HepG2 (cell line): ENCODE results near the gene CREB3. TPM values are rescaled to one million over a fixed set of nuclear protein-coding genes. Genes with fewer than 3 reads are reported as not detected.

Experiments used
- ATF1 ChIP-seq: IDR thresholded peaks from 2 replicates; pipeline ENCODE4 v1.6.1; 2016; ENCODE audit warnings: mild to moderate bottlenecking, control low read depth
- CENPBD1 ChIP-seq: sonication (generic); formaldehyde crosslinking; IDR thresholded peaks from 2 replicates; pipeline ENCODE4 v1.8.0; 2022; ENCODE audit warnings: missing genetic modification reagents, low read depth, mild to moderate bottlenecking, borderline replicate concordance
- HNF4A ChIP-seq: sonication (generic); formaldehyde crosslinking; IDR thresholded peaks from 2 replicates; pipeline ENCODE4 v1.4.0; 2020; ENCODE audit warnings: missing genetic modification reagents
- KDM2A ChIP-seq: sonication (generic); formaldehyde crosslinking; IDR thresholded peaks from 2 replicates; pipeline ENCODE4 v1.4.0; 2020; ENCODE audit warnings: low read depth, missing genetic modification reagents, borderline replicate concordance
- MAFG ChIP-seq: sonication (generic); formaldehyde crosslinking; IDR thresholded peaks from 2 replicates; pipeline ENCODE4 v1.5.1; 2020; ENCODE audit warnings: mild to moderate bottlenecking, missing genetic modification reagents
- PATZ1 ChIP-seq: sonication (generic); formaldehyde crosslinking; IDR thresholded peaks from 2 replicates; pipeline ENCODE4 v1.4.0; 2020; ENCODE audit warnings: missing genetic modification reagents
- PHF20 ChIP-seq: sonication (generic); formaldehyde crosslinking; IDR thresholded peaks from 2 replicates; pipeline ENCODE4 v1.5.0; 2020; ENCODE audit warnings: mild to moderate bottlenecking, missing genetic modification reagents
- SNAI1 ChIP-seq: sonication (generic); formaldehyde crosslinking; IDR thresholded peaks from 2 replicates; pipeline ENCODE4 v1.5.0; 2020; ENCODE audit warnings: mild to moderate bottlenecking, missing genetic modification reagents, borderline replicate concordance
- SOX6 ChIP-seq, 2 experiments: fragments of 450-650 bp in 1 of 2; sonication (generic) in 1 of 2; formaldehyde crosslinking in 1 of 2; IDR thresholded peaks; 2 replicates each; pipeline versions ENCODE4 v1.4.0 to v1.6.1; 2017 to 2020; ENCODE audit warnings: antibody characterized with exemption in 1 of 2, mild to moderate bottlenecking in 1 of 2, missing genetic modification reagents in 1 of 2
- YEATS2 ChIP-seq: sonication (generic); formaldehyde crosslinking; IDR thresholded peaks from 2 replicates; pipeline ENCODE4 v1.4.0; 2020; ENCODE audit warnings: missing genetic modification reagents, borderline replicate concordance
- ZBTB42 ChIP-seq: sonication (generic); formaldehyde crosslinking; IDR thresholded peaks from 2 replicates; pipeline ENCODE4 v1.5.0; 2020; ENCODE audit warnings: mild to moderate bottlenecking, missing genetic modification reagents
- ZGPAT ChIP-seq: IDR thresholded peaks from 2 replicates; pipeline ENCODE4 v1.6.1; 2016; ENCODE audit warnings: mild to moderate bottlenecking
- ZNF20 ChIP-seq: sonication (generic); formaldehyde crosslinking; IDR thresholded peaks from 2 replicates; pipeline ENCODE4 v1.4.0; 2020; ENCODE audit warnings: mild to moderate bottlenecking, moderate library complexity, missing genetic modification reagents
- ZNF607 ChIP-seq: sonication (generic); formaldehyde crosslinking; IDR thresholded peaks from 2 replicates; pipeline ENCODE4 v1.5.1; 2020; ENCODE audit warnings: missing genetic modification reagents, mild to moderate bottlenecking, borderline replicate concordance
- ZNF800 ChIP-seq: sonication (generic); formaldehyde crosslinking; IDR thresholded peaks from 2 replicates; pipeline ENCODE4 v1.4.0; 2020; ENCODE audit warnings: missing genetic modification reagents
- ZSCAN25 ChIP-seq: sonication (generic); formaldehyde crosslinking; IDR thresholded peaks from 2 replicates; pipeline ENCODE4 v1.8.0; 2022; ENCODE audit warnings: mild to moderate bottlenecking, missing genetic modification reagents
- polyA plus RNA-seq, 8 experiments: library from polyadenylated mRNA; depleted of rRNA in 3 of 8; stranded (reverse) in 7 of 8; unstranded in 1 of 8; fragments of >200 nt; fragmentation: Illumina TruSeq in 4 of 8; extraction: Trizol in 4 of 8; gene quantifications; 2 replicates each; pipeline versions ENCODE4 v1.2.1 to v1.2.3, GENCODE V29; 2011 to 2016; ENCODE audit warnings: low read depth in 4 of 8, missing spikeins in 1 of 8, mixed read lengths in 1 of 8; ENCODE audit not compliant: insufficient read depth in 1 of 8
- total RNA-seq, 5 experiments: library from RNA; depleted of rRNA; stranded (reverse); fragments of >200 nt; fragmentation: Illumina TruSeq; extraction: Trizol; gene quantifications; 2 replicates each; pipeline ENCODE4 v1.2.3, GENCODE V29; 2016; ENCODE audit warnings: low read depth in 1 of 5
- TF ChIP-seq, protein P1 (sequence below): sonication (generic); formaldehyde crosslinking; IDR thresholded peaks from 2 replicates; pipeline ENCODE4 v1.9.0; 2022; ENCODE audit warnings: low read depth, missing genetic modification reagents
- TF ChIP-seq, protein P2 (sequence below), 2 experiments: fragments of 450-650 bp in 1 of 2; sonication (generic) in 1 of 2; formaldehyde crosslinking; IDR thresholded peaks; 2 replicates each; pipeline versions ENCODE4 v1.5.0 to v1.8.0; 2020 to 2022; ENCODE audit warnings: mild to moderate bottlenecking in 1 of 2, missing genetic modification reagents in 1 of 2

Gene CREB3
- total and polyA plus RNA-seq, 2 of the 13 experiments (the other 11 are each of a cell fraction or from before 2014, with no cell fraction given), result 11.1 to 34.2 TPM

DNA sequence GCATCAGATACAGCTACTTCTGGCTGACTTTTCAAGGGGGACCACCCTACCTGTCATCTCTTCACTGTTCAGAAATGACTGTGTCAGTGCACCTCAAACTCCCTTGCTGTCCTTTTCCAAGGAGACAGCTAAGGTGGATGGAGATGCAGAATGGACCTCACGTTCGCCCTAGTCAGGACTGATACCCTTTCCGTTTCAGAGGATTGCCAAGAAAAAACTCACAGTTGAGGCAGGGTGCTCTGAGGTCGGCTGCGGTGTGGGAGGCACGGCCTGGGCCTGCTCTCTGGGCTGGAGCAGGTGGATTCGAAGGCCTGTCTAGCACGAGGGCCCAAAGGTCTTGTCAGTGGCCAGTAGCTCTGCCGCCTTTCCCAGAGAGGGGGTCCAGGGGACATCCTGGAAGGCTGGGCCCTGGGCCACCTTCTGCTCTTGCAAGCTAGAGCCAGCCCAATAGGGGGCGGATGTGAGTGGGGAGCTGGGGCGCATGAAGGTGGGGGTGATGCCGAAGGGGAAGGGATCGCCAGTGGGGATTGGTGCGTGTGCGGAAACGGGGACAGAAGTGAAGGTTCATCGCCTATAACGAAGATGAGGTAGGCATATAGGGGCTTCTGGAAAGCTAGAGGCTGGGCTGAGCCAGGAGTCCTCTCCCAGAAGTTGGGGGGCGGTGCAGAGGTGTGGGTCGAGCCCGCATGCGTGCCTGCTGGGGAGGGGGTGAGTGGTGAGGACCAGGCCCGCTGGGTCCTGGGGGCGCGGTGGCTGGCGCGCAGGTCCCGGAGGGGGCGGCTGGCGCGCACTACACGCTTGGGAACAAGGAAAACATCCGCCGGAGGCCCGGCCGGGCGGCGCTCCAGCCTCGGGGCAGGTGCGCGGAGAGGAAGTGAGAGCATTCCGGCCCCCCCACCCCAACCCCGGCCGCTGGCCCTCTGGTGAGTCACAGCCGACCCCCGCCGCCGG lies 24.1 kb downstream of the CREB3 start (continued):
- TF ChIP-seq, protein P1, sequence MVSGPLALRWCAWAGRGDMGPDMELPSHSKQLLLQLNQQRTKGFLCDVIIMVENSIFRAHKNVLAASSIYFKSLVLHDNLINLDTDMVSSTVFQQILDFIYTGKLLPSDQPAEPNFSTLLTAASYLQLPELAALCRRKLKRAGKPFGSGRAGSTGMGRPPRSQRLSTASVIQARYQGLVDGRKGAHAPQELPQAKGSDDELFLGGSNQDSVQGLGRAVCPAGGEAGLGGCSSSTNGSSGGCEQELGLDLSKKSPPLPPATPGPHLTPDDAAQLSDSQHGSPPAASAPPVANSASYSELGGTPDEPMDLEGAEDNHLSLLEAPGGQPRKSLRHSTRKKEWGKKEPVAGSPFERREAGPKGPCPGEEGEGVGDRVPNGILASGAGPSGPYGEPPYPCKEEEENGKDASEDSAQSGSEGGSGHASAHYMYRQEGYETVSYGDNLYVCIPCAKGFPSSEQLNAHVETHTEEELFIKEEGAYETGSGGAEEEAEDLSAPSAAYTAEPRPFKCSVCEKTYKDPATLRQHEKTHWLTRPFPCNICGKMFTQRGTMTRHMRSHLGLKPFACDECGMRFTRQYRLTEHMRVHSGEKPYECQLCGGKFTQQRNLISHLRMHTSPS (CRISPR knock-in tag), result peak; percentile 46; the same call in 1 of the 2 replicates
- TF ChIP-seq YEATS2 (no peak; the same call in 1 of the 2 replicates), SNAI1 (CRISPR knock-in tag) (peak; percentile 90; the same call in 1 of the 2 replicates), ZSCAN25 (CRISPR knock-in tag) (no peak; the same call in 1 of the 2 replicates), SOX6 (IDR thresholded peaks at IDR 0.05) (no peak), SOX6 (CRISPR knock-in tag; IDR thresholded peaks at IDR 0.05) (peak; percentile 46), KDM2A (CRISPR knock-in tag) (peak; percentile 98), ZGPAT (CRISPR knock-in tag) (peak; percentile 65; the same call in 1 of the 2 replicates), ATF1 (CRISPR knock-in tag) (no peak), HNF4A (CRISPR knock-in tag) (peak; percentile 24; the same call in 1 of the 2 replicates), ZNF20 (CRISPR knock-in tag) (0 out of 2 replicates have a peak, but pooled peaks have one; percentile 41), ZNF800 (CRISPR knock-in tag) (peak; percentile 94), MAFG (no peak), PHF20 (CRISPR knock-in tag) (peak; percentile 69), CENPBD1 (CRISPR knock-in tag) (no peak; the same call in 1 of the 2 replicates), ZBTB42 (CRISPR knock-in tag) (peak; percentile 82; the same call in 1 of the 2 replicates), ZNF607 (CRISPR knock-in tag) (peak; percentile 33), PATZ1 (CRISPR knock-in tag) (peak; percentile 93)
- TF ChIP-seq, protein P2, sequence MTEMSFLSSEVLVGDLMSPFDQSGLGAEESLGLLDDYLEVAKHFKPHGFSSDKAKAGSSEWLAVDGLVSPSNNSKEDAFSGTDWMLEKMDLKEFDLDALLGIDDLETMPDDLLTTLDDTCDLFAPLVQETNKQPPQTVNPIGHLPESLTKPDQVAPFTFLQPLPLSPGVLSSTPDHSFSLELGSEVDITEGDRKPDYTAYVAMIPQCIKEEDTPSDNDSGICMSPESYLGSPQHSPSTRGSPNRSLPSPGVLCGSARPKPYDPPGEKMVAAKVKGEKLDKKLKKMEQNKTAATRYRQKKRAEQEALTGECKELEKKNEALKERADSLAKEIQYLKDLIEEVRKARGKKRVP (CRISPR knock-in tag; IDR thresholded peaks at IDR 0.05), result peak in 1 of 2 experiments; percentile 14; a peak in 1 of 4 replicates
